PC-9 (cell line): Measurements from ENCODE around the gene SHH.

ENCODE experiments used
- EZH2 ChIP-seq: fragments of 200-600 bp; sonication (generic); IDR thresholded peaks from 2 replicates; pipeline ENCODE4 v1.8.0; 2017; ENCODE audit warnings: antibody characterized with exemption, low read depth
- TF ChIP-seq, protein P1 (sequence below): fragments of 200-600 bp; sonication (generic); conservative IDR thresholded peaks from 2 replicates; pipeline ENCODE4 v1.6.1; 2017; ENCODE audit warnings: mixed run types, antibody characterized with exemption, mild to moderate bottlenecking, moderate library complexity

DNA sequence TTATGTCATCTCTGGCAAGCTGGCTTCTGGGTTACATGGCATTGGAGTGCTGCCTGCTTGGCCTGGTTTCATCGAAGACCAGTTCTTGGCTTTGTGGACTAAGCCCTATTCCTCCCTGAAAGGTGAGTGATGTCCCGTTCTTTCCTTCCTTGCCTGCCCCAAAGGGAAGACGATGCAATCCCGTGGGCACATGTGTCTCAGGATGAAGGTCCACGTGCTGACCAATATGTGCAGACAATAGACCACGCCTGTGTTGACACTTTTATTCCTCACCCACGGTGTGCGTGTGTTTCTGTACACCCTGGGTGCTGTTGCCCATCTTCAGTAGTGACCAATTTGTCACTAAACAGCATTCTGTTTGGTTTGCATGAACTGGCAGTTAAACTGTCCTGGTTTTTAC is 28.6 kb upstream of the SHH start:
- TF ChIP-seq, protein P1, sequence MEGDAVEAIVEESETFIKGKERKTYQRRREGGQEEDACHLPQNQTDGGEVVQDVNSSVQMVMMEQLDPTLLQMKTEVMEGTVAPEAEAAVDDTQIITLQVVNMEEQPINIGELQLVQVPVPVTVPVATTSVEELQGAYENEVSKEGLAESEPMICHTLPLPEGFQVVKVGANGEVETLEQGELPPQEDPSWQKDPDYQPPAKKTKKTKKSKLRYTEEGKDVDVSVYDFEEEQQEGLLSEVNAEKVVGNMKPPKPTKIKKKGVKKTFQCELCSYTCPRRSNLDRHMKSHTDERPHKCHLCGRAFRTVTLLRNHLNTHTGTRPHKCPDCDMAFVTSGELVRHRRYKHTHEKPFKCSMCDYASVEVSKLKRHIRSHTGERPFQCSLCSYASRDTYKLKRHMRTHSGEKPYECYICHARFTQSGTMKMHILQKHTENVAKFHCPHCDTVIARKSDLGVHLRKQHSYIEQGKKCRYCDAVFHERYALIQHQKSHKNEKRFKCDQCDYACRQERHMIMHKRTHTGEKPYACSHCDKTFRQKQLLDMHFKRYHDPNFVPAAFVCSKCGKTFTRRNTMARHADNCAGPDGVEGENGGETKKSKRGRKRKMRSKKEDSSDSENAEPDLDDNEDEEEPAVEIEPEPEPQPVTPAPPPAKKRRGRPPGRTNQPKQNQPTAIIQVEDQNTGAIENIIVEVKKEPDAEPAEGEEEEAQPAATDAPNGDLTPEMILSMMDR: no peak
- TF ChIP-seq EZH2: no peak
